Stimulated activated CD4-positive, alpha-beta T cell treated with anti-CD3 and anti-CD28 coated beads, Interleukin-15, amount 100 ng/mL, for 48 hours (primary cell): ENCODE results near the gene FAM111B.
"Not testable (repeated sequence)": the region's sequence is repeated elsewhere in the genome, so short reads cannot be mapped to it uniquely, and the experiment has no call there.

Source experiments
- DNase-seq, 2 donors: peaks; one replicate each; pipeline ENCODE4 v3.0.0-alpha.2; 2020; ENCODE audit warnings: low read depth in 2 of 2

The FAM111B gene

DNA sequence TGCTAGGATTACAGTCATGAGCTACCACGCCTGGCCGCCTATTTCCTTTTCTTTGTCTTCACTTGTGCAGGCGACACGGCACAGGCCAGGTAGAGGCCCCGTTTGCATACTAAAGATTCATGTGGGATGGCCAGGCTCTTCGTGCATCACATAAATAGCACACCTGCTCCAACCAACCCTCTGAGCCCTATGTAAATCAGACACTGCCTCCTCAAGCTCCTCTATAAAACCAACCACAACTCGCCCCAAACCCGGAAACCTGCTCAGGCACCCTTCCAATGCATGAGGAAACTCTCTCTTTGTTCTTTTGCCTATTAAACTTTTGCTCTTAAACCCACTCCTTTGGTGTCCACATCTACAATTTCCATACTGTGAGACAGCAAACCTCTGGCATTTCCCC, 9.1 kb upstream of the FAM111B start:
- not testable (repeated sequence) for DNase-seq

DNA sequence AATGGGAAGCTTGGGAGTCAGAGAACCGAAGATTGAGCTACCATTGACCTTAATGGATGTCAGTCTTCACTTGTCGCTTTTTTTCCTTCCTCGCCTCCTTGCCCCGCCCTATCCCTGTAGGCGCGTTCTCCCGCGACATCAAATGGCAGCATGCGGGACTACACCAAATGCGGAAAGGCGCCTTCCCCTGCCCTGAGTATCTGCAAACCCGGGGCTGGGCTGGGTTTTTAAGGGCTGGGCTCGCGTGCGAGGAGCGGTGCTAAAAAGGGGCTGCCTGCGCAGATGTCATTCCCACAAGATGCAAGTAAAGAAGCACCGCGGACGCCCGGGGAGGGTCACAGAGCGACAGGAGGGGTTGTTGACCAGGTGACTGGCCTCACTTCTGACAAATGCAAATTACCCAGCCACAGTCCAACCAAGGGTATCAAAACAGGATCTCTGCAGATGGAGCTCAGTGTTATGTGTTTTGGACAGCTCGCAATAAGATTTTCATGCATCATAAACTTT, 4.7 kb upstream of the FAM111B start:
- DNase-seq = peak; percentile 45 to 56

DNA sequence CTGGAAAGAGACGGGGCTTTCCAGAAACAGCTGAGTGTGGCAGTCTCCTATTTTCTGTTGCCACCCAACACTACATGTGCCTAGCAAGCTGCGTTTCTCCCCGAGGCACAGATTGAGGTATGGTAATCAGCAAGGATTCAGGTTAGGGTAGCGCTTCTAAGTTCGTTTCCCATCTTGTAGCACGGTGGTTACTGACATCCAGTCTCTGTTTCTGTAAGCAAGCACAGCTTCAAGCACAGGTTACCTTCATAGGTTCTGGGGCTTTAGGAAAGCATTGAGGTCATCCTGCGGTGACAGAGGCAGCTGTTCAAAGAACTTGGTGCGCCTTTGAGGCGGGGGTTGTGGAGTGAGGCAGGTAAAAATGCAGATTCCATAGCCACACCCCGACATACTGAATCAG, 684 bp downstream of the FAM111B start:
- DNase-seq = not testable (repeated sequence)

DNA sequence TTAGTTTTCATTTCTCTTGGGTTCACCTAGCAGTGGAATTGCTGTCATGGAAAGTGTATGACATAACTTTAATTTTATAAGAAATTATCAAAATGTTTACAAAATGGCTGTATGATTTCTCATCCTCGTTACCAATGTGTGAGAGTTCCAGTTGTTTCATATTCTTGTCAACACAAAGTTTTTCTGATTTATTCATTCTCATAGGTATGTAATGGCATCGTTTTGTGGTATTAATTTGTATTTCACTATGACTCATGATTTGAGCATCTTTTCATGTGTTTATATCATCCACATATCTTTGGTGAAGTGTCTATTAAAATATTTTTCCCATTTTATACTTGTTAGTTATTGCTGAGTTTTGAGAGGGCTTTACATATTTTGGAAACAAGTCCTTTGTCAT, 5.5 kb downstream of the FAM111B start:
- no peak for DNase-seq

DNA sequence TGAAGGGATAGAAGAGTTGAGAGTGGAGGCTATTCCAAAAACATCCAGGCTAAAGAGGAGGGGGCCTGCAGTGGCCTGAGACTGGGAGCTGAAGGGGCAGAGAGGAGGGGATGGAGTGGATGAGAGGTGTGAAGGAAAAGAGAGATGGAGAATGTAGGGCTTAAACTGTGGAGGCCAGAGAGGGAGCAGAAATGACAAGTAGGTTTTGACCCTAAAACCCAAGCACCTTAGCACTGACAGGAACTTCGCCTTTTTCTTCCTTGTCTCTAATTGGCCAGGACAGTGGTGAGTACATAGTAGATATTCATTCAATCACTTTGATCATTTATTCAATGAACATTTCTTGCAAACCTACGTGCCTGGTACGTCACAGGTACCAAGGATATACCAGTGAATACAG, 7.3 kb downstream of the FAM111B start:
- no peak for DNase-seq

DNA sequence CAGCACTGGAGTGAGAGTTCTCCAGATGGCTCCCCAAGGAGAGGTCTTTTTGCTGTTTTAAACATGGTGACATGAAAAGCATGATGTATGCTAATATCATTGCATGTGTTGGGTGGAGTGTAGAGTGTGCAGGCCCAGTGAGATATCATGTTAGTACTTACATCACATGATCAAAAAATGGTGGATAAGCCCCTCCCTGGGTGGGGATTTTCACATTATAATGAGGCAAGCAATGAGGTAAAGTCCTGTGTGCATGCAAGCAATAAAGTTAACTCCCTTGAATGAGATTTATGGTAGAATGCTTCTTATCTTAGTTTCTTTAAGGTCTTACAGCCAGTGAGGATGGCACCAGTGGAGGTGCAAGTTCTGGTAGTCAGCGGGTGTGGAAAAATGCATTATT, 8.5 kb downstream of the FAM111B start:
- no peak for DNase-seq

DNA sequence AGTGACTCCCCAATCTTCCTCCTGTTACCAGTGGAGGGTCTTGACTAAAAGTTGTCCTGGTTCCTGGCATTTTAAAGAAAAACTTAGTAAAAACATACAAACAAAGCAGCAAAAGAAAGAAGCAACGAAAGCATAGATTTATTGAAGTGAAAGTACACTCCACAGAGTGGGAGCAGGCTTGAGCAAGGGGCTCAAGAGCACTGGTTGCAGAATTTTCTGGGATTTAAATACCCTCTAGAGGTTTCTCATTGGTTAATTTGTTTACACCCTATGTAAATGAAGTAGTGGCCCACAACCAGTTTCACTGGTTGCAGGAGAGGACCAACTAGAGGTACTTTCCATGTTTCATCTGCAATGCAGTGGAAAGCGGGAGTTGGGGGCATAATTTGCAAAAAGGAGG, 10.7 kb downstream of the FAM111B start:
- no peak for DNase-seq

DNA sequence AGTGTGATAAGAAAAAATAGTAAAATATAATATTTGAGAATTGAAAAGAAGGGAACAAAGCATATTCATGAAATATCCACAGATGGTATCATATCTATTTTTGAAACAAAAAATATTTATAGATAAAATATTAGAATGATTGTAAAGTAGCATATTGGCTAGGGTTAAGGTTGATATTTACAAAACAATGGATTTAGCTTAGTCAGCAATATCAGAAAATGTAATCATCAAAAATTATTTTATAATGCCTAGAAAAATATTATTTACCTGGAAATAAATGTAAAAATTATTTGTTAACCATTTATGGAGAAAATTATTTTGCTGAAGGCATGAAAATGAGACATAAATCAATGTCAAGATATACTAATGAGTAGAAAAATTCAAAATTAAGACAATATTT, 12.8 kb downstream of the FAM111B start:
- no peak for DNase-seq

DNA sequence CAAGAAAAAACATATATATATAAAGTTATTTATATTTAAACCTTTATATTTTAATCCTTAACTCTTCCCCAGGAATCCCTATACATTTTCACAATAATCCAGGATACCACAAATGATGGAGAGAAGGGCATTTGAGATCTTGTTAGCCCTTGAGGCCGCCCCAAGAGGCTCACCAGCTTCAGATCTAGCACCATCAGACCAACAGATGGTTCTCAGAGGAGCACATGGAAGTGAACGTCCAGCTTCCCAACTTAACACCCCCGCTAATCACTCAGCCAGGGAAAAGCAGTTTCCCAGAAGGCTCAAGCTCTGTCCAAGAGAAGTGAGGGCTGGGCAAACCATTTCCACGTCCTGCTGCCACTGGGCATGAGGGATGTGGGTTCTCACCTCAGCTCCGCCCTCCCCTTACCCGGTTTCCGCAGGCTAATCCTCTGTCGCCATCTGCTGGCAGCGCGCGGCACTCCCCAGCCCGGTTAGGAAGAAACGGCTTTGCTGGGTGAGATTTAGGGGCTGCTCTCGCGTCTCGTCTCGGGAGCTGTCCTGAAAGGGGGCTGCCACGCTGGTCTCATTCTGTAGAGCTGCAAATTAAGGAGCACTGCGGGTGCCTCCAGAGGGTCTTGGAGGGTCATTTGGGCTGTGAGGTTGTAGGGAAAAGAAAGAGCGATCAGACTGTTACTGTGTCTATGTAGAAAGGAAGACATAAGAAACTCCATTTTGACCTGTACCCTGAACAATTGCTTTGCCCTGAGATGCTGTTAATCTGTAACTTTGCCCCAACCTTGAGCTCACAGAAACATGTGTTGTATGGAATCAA, 28.8 kb downstream of the FAM111B start:
- DNase-seq = peak; percentile 68 to 82

DNA sequence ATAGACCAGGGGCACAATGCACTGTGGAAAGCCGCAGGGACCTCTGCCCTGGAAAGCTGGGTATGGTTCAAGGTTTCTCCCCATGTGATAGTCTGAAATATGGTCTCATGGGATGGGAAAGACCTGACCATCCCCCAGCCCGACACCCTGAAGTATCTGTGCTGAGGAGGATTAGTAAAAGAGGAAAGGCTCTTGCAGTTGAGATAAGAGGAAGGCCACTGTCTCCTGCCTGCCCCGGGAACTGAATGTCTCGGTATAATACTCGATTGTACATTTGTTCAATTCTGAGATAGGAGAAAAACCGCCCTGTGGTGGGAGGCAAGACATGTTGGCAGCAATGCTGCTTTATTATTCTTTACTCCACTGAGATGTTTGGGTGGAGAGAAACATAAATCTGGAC, 29.5 kb downstream of the FAM111B start:
- DNase-seq = not testable (repeated sequence)

DNA sequence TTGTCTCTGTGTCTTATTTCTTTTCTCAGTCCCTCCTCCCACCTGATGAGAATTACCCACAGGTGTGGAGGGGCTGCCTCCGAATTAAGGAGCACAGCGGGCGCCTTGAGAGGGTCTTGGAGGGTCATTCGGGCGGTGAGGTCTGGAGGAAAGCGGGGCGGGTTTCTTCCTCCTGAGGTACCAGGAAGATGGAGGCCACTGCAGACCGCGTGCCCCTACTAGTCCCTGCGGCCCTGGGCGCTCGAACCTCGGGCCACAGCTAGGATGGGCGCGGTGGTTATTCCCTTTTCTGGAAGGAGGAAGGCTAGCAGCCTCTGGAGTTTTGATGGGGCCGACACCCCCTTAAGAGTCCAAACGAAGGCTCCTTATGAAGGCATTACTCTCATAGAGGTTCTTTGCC, 30.2 kb downstream of the FAM111B start:
- no peak for DNase-seq

DNA sequence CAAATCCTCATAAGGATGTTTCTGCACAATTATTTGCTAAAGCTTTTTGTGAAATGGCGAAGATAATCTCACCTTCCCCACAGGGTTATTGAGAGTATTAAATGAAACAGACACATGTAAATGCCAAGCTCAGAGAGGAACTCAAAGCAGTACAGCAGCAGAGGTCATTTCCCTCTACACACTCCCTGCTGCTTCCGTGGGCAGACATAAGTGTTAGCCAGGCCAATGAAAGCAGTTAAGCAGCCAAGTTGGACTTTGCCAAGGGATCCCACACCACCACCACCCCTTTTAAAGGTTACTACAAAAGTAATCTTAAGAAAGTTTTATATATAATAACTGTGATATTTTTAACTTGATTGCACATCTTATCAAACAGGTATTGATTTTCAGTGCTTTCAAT, 31.6 kb downstream of the FAM111B start:
- DNase-seq = no peak

DNA sequence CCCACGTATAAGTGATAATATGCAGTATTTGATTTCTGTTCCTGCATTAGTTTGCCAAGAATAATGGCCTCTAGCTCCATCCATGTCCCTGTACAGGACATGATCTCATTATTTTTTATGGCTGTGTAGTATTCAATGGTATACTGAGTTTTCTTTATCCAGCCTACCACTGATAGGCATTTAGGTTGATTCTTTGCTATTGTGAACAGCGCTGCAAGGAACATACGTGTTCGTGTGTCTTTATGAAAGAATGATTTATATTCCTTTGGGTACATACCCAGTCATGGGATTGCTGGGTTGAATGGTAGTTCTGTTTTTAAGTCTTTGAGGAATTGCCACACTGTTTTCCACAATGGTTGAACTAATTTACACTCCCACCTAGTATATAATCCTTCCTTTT, 34.2 kb downstream of the FAM111B start:
- no peak for DNase-seq

DNA sequence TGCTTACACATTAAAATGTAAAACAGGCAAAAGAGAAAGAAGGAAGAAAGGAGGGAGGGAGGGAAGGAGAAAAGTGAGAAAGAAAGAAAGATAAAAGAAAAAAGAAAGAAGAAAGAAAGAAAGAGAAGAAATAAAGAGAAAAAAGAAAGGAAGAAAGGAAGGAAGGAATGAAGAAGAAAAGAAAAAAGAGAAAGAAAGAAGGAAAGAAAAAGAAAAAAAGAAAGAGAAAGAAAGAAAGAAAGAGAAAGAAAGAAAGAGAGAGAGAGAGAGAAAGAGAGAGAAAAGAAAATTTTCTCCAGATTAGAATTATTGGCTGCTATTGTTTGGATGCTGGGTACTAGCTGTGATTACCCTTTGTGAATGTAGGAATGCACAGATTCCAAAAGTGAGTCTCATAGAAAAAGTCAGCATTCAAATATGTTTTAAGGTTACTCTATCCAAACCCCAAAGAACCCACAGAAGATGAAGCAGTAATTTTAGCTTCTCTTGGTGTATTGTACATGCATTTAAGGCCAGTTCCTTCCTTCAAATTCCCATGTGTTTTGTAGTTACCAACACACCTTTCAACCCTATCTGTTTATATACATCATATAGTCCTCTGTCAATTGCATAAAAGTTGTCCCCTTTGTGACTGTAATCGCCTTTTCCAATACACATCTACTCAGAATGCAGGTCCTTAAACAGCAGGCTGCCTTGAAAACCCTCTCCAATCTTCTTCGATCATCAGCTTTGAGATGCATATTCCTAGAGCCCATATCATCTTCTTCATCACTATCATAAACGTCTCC, 34.8 kb downstream of the FAM111B start:
- DNase-seq = no peak

DNA sequence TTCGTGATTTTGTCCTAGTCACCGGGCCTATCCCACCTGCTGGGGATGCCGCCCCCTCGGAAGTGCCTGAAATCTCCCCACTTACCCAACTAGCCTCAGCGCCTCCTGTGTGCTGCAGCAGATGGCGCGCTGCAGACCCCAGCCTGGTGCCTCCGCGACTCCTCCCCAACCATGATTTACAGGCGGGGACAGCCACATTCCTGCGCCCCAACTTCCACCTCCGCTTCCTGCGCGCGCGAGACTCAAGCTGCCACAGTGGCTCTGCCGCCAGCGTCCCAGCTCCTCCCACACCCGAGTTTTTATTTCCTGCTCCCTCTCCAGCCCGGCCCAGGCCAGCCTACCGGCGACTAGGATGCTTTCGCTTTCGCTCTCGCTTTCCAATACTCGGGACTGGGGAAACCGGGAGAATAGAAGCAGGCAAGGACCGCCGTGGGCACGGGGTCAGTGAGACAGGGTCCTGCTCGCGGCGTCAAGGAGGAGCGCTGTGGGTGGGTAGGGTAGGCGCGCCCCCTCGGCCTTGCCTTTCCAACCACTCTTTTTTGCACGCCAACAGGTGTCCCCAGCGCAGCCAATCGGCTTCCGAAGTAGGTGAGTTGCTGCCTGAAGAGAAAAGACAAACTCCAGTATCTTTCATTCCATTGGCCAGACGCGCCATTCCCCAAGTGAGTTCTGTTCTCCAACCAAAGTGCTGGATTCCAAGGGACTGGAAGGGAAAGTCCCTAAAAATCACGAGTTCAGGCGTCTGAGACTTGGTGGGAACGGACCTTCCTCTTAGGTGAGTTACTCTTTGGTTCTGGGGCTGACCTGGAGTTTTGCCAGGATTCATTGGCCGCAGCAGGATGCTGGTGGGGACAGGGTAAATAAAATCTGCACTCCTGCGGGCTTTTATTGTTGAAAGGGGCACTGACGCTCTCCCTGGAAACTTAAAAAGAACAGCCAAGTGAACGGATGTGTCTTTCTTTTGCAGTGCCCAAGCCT, 35.8 kb downstream of the FAM111B start, which contains the start of gene FAM111A:
Gene FAM111A (plus strand): TSS at position 327 of the 978 bp plus-strand sequence. CDS start 6,017 bp downstream, outside the sequence.
- DNase-seq = peak; percentile 75 to 77

DNA sequence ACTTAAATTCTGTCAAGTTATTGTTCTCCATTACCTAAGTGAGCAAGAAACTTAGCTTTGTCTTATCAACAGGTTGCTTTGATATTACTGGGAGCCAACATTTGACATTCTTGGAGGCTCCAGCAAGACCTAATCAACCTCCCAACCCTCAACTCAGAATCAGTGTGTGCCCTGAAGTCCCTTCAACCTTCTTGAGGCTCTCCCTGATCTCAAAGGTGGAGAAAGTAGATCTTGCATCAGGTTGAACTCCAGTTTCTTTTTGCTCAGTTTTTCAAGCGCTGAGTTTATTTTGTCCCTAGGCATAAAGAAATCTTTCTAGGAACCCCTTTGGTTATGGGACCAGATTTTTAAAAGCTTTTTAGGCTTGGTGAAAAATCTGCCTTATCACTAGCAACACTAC, 37.1 kb downstream of the FAM111B start:
- DNase-seq = no peak

DNA sequence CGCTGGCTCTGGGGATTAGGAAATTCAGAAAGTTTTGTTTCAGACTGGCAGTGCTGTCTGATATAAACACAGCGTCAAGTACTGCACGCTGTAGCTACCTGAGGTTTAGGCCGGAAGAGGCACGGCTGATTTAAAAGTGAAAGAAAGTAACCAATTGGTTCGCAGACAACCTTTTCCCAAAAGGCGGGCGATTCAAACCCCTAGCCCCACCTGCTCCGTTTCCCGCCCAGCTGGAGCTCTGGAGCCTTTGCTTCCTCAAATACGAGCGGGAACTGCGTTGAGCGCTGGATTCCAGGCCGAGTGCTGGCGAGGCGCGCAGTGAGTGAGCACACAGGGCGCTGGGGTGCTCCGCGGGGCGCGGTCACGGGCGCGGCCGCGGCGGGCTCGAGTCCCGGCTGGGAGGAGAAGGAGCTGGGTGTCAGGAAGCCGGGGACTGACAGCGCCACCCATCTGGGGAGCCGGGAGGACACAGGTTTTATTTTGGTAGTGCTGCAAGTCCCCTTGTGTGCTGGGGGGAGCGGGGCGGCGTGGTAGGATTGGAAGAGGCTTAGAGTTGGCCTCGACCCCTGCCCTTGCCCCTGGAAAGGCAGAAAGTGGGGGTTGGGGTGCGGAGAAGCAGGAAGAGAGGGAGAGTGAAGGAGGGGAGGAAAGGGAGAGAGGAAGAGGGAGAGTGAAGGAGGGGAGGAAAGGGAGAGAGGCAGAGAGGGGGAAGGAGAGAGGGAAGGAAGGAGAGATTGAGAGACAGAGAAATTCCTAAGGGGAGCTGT, 37.7 kb downstream of the FAM111B start:
- peak; percentile 62 to 71 for DNase-seq

DNA sequence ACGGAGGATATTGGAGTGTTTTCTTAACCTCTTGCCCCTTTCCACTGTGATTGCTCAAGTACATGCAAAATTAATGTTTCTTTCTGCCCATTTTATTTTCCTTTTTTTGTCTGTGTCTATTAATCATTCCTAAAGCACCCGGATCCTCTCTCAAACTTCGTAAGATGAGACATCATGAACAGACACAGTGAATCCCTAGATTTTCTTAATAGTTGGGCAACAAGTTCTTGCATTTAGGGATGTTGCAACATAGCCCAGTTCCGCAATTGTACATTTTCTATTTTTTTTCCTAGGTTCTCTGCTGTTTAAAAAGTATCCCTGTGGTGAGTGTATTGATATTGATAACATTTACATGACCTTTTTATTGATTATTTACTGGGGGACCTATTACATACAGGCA, 38.5 kb downstream of the FAM111B start:
- no peak for DNase-seq

DNA sequence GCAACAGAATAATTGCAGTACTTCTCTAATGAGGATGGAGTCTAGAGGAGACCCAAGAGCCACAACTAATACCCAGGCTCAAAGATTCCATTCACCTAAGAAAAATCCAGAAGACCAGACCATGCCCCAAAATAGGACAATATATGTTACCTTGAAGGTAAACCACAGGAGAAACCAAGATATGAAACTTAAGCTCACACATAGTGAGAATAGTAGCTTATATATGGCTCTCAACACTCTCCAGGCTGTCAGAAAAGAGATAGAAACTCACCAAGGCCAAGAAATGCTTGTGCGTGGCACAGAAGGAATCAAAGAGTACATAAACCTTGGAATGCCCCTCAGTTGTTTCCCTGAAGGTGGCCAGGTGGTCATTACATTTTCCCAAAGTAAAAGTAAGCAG, 44.7 kb downstream of the FAM111B start:
- DNase-seq = no peak

DNA sequence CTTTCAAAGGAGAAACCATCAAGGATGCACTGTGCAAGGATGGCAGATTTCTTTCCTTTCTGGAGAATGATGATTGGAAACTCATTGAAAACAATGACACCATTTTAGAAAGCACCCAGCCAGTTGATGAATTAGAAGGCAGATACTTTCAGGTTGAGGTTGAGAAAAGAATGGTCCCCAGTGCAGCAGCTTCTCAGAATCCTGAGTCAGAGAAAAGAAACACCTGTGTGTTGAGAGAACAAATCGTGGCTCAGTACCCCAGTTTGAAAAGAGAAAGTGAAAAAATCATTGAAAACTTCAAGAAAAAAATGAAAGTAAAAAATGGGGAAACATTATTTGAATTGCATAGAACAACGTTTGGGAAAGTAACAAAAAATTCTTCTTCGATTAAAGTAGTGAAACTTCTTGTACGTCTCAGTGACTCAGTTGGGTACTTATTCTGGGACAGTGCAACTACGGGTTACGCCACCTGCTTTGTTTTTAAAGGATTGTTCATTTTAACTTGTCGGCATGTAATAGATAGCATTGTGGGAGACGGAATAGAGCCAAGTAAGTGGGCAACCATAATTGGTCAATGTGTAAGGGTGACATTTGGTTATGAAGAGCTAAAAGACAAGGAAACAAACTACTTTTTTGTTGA, 45.4 kb downstream of the FAM111B start:
- DNase-seq = no peak
